ENCODE measurements around the gene PSMC1. TPM values are rescaled to one million over a fixed set of nuclear protein-coding genes. Genes with fewer than 3 reads are reported as not detected.

The PSMC1 gene
- total and polyA plus RNA-seq, 2 of the 4 experiments (the other 2 are of a cell fraction), result 181 to 194 TPM

DNA sequence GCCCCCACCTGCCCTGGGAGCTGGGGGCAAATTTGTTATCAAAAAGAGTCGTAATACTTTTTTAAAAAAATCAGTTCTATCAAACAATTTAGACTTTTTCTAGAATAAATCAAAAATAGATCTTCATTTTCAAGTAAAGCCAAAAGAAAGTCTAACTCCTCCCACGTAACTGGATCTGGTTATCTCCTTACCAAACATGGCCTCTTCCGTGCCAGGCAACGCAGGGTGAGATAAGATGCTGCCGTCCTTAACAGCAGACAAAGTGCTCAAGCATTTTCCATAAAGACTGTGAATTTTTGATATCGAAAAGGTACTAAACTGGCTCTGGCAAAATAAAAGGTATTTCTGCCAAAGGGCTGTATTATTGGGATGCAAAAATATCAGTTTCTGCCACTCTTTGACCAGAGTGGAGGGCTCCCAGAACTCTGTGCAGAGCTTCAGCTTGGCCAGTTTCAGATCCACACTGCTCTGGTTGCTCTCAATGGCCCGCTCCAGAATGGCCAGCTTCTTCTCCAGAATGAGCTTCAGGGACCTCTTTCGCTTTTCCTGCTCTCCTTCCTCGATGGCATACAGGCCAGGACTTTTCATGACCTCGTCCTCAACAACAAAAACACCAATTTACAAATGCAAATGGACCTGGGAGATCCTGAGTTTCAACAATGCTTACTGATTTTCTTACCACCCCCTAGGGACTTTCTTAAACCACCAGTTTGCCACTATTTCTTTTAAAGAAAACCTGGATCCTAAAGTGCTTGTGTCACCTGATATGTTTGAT is 46.4 kb downstream of the PSMC1 start (continued):
- no peak for TF ChIP-seq SMC3 (IDR thresholded peaks at IDR 0.05; ENCODE audit: low read depth, low read length)

DNA sequence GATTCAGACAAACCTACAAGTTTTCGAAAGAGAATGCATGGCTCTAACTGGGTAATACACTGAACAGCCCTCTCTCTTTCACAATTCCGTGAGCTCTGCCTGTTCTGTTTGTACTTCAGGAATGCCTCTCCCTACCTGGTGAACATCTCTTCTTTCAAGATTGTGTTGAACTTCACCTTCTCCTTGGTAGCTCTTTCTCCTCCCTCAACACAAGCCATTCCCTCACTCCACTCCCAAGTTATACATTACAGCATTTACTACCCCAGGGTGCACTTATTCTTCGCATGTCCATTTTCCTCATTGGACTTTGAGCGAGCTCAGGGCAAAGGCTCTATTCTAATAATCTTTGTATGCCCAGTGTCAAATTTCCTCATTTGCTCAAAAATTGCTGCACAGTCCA is 47.1 kb downstream of the PSMC1 start:
- H3K9ac ChIP-seq (ENCODE audit: low read depth, low read length), result no peak overlapping the region
- H4K8ac ChIP-seq (ENCODE audit: low read depth in 2 of 2, low read length in 2 of 2), result no peak overlapping the region
- H2BK15ac ChIP-seq (ENCODE audit: low read depth, low read length), result no peak overlapping the region
- no peak overlapping the region for H3K27ac ChIP-seq (ENCODE audit: insufficient read depth, low read length)
- H2BK5ac ChIP-seq (ENCODE audit: low read depth, low read length, poor library complexity, severe bottlenecking), result no peak overlapping the region
- DNase-seq, result no peak
- no peaks in the 10 kb centered on the region; a peak in 2 of 4 replicates for H3K79me1 ChIP-seq (ENCODE audit: low read depth in 1 of 2, low read length in 2 of 2)
- 95% methylated on average over 3 of the region's 4 CpGs; no CpG with 5 or more reads in 1 of the 2 experiments for WGBS, 2 experiments (ENCODE audit: extremely low coverage in 2 of 2, insufficient read length in 1 of 2)
- H3K9me3 ChIP-seq (ENCODE audit: control insufficient read depth, insufficient read depth, low read length), result no peaks in the 10 kb centered on the region
- no peak overlapping the region for H3K23ac ChIP-seq (ENCODE audit: low read depth, low read length)
- H3K18ac ChIP-seq (ENCODE audit: low read depth, low read length), result no peak overlapping the region
- no TSS peak for BruUV-seq (replicated peaks)
- POLR2A ChIA-PET (ENCODE audit: unreplicated experiment), result no interaction called here
- peaks cover 8% of the 10 kb centered on the region for H3K36me3 ChIP-seq (ENCODE audit: control insufficient read depth, insufficient read depth, low read length)
- H3K4me3 ChIP-seq (ENCODE audit: insufficient read depth, low read depth, low read length), result no peak overlapping the region
- no peak overlapping the region for H4K91ac ChIP-seq (ENCODE audit: insufficient read depth, low read depth, low read length)
- no peak for ATAC-seq (ENCODE audit: low read depth)
- dilution Hi-C loops (cut with HindIII; ENCODE audit: low sequenced_read_pairs, unreplicated experiment) (no loop called here), intact Hi-C loops (cut with micrococcal nuclease) (loop anchor here (5.0 to 10.0 kb wide), 4 partner anchors 79 to 871 kb away; partner anchors contain the start of gene TTC7B), in situ Hi-C loops (cut with MboI; ENCODE audit: low sequenced_read_pairs) (loop anchor here (5.0 kb wide), 1 partner anchor 394 kb away; no protein-coding TSS in a partner anchor)
- H2BK20ac ChIP-seq (ENCODE audit: low read depth, low read length), result no peak overlapping the region
- no peak overlapping the region for H4K5ac ChIP-seq (ENCODE audit: low read depth, low read length)
- no peak overlapping the region for H3K4me2 ChIP-seq (ENCODE audit: low read depth, low read length)
- H3K4me1 ChIP-seq (ENCODE audit: control insufficient read depth, insufficient read depth, low read length), result no peaks in the 10 kb centered on the region
- no peak overlapping the region for H2AK5ac ChIP-seq (ENCODE audit: low read depth, low read length)
- H3K56ac ChIP-seq (ENCODE audit: extremely low read depth, insufficient read depth, low read length), result no peak overlapping the region
- no peaks in the 10 kb centered on the region for H4K20me1 ChIP-seq (ENCODE audit: insufficient read depth, low read length)
- no peaks in the 10 kb centered on the region for H3K27me3 ChIP-seq (ENCODE audit: control insufficient read depth, insufficient read depth, low read length)
- no peak overlapping the region for H2AK9ac ChIP-seq (replicated peaks; ENCODE audit: low read depth, low read length, poor library complexity)
- CTCF ChIA-PET, result interaction anchor here (1.0 to 1.4 kb wide), 2 partner anchors 95 to 96 kb away, joined by 3 to 4 read pairs; no protein-coding TSS in a partner anchor
- H3K9me1 ChIP-seq (ENCODE audit: insufficient read depth, low read length), result no peaks in the 10 kb centered on the region; the same call in 1 of the 2 replicates
- no peak overlapping the region for H2BK120ac ChIP-seq (ENCODE audit: low read depth, low read length)
- no peak overlapping the region for H2AFZ ChIP-seq (replicated peaks; ENCODE audit: low read length, poor library complexity)
- no peak overlapping the region for H3K14ac ChIP-seq (replicated peaks; ENCODE audit: low read depth, low read length)
- H3K4ac ChIP-seq (ENCODE audit: low read depth, low read length), result no peak overlapping the region
- TF ChIP-seq MAZ (IDR thresholded peaks at IDR 0.05; ENCODE audit: borderline replicate concordance, low read depth, low read length) (no peak), POLR2A (IDR thresholded peaks at IDR 0.05; ENCODE audit: low read depth, low read length) (no peak), CHD1 (IDR thresholded peaks at IDR 0.05; ENCODE audit: low read depth, low read length) (no peak), MXI1 (IDR thresholded peaks at IDR 0.05; ENCODE audit: borderline replicate concordance, low read depth, low read length) (no peak), RAD21 (IDR thresholded peaks at IDR 0.05; ENCODE audit: low read length) (no peak), BHLHE40 (IDR thresholded peaks at IDR 0.05; ENCODE audit: low read depth, low read length) (no peak), FOS (IDR thresholded peaks at IDR 0.05; ENCODE audit: low read depth, low read length) (no peak), MAFK (IDR thresholded peaks at IDR 0.05; ENCODE audit: low read depth, low read length) (no peak), CEBPB (IDR thresholded peaks at IDR 0.05; ENCODE audit: low read depth, low read length) (no peak), NFE2L2 (IDR thresholded peaks at IDR 0.05; ENCODE audit: low read depth, low read length) (no peak)
- TF ChIP-seq, protein P1, sequence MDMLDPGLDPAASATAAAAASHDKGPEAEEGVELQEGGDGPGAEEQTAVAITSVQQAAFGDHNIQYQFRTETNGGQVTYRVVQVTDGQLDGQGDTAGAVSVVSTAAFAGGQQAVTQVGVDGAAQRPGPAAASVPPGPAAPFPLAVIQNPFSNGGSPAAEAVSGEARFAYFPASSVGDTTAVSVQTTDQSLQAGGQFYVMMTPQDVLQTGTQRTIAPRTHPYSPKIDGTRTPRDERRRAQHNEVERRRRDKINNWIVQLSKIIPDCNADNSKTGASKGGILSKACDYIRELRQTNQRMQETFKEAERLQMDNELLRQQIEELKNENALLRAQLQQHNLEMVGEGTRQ (IDR thresholded peaks at IDR 0.05; ENCODE audit: low read depth, low read length), result no peak
- TF ChIP-seq, protein P2, sequence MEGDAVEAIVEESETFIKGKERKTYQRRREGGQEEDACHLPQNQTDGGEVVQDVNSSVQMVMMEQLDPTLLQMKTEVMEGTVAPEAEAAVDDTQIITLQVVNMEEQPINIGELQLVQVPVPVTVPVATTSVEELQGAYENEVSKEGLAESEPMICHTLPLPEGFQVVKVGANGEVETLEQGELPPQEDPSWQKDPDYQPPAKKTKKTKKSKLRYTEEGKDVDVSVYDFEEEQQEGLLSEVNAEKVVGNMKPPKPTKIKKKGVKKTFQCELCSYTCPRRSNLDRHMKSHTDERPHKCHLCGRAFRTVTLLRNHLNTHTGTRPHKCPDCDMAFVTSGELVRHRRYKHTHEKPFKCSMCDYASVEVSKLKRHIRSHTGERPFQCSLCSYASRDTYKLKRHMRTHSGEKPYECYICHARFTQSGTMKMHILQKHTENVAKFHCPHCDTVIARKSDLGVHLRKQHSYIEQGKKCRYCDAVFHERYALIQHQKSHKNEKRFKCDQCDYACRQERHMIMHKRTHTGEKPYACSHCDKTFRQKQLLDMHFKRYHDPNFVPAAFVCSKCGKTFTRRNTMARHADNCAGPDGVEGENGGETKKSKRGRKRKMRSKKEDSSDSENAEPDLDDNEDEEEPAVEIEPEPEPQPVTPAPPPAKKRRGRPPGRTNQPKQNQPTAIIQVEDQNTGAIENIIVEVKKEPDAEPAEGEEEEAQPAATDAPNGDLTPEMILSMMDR (conservative IDR thresholded peaks at IDR 0.05; ENCODE audit: low read depth, low read length), result no peak

Measured in IMR-90 (cell line).